Prostate gland (tissue), 2 donors: Measurements from ENCODE around the gene CDK11A. TPM values are rescaled to one million over a fixed set of nuclear protein-coding genes. Genes with fewer than 3 reads are reported as not detected.

ENCODE experiments used
- DNase-seq: peaks from one replicate; pipeline ENCODE4 v3.0.0-alpha.2; 2019; ENCODE audit warnings: low spot score
- H3K27ac ChIP-seq, 2 donors: fragments of 200-600 bp; sonication (generic); 2 replicates each; pipeline ENCODE4 v1.5.1; 2017 to 2019
- H3K27me3 ChIP-seq: fragments of 200-600 bp; sonication (generic); replicated peaks from 2 replicates; pipeline ENCODE4 v1.5.1; 2019; ENCODE audit not compliant: insufficient read depth
- H3K36me3 ChIP-seq, 2 donors: fragments of 200-600 bp; sonication (generic); 1 replicate in 1 of 2; 2 replicates in 1 of 2; pipeline versions ENCODE4 v1.5.1 to v1.8.1; 2017 to 2019
- H3K4me1 ChIP-seq: fragments of 200-600 bp; sonication (generic); replicated peaks from 2 replicates; pipeline ENCODE4 v1.5.1; 2019
- H3K4me3 ChIP-seq, 2 donors: fragments of 200-600 bp; sonication (generic); 2 replicates each; pipeline ENCODE4 v1.5.1; 2017 to 2019
- H3K9me3 ChIP-seq: fragments of 200-600 bp; sonication (generic); 2 replicates; pipeline ENCODE4 v1.5.1; 2017
- CTCF ChIP-seq, 4 experiments: fragments of 200-600 bp in 2 of 4; fragments of 450-650 bp in 2 of 4; sonication (generic) in 2 of 4; IDR thresholded peaks; 1 replicate in 3 of 4; 2 replicates in 1 of 4; pipeline ENCODE4 v1.5.1; 2016 to 2019; ENCODE audit warnings: antibody characterized with exemption in 4 of 4, mild to moderate bottlenecking in 2 of 4, moderate library complexity in 2 of 4
- POLR2A ChIP-seq: fragments of 450-650 bp; IDR thresholded peaks from one replicate; pipeline ENCODE4 v1.6.1; 2016; ENCODE audit warnings: antibody characterized with exemption, mild to moderate bottlenecking
- POLR2AphosphoS5 ChIP-seq: sonication (generic); formaldehyde crosslinking; IDR thresholded peaks from one replicate; pipeline ENCODE4 v1.6.1; 2017; ENCODE audit warnings: antibody characterized with exemption
- WGBS: methylation state at CpG from one replicate; pipeline ENCODE4 v1.1.5; 2018; 5-methylcytosine and 5-hydroxymethylcytosine counted together
- intact Hi-C: fragments of 100-400 bp; cut with DNase I; formaldehyde crosslinking; loops from one replicate; pipeline ENCODE4 v1.14.2; 2022
- total RNA-seq, 2 donors: library from RNA; depleted of rRNA; stranded (reverse); fragments of >200 nt; gene quantifications; one replicate each; pipeline ENCODE4 v1.1.0, GENCODE V29; 2016

CDK11A gene
- total RNA-seq, 2 donors from 2014 or later = 31.1 to 47.4 TPM

GRCh38 chr1:1672181-1672965 lies 51.8 kb downstream of the CDK11A start:
- no peaks in the 10 kb centered on the region for H3K9me3 ChIP-seq
- no peaks in the 10 kb centered on the region for H3K4me1 ChIP-seq
- no peak overlapping the region for H3K4me3 ChIP-seq
- WGBS = 92% methylated on average over 25 of the region's 25 CpGs
- intact Hi-C loops = loop anchor here (10.0 kb wide), 1 partner anchor 48 kb away; no protein-coding TSS in a partner anchor
- no peaks in the 10 kb centered on the region for H3K27me3 ChIP-seq
- H3K27ac ChIP-seq = no peak overlapping the region
- DNase-seq = no peak
- TF ChIP-seq CTCF (IDR thresholded peaks at IDR 0.05) = no peak
- TF ChIP-seq POLR2A = no peak
- TF ChIP-seq POLR2AphosphoS5 = no peak
- H3K36me3 ChIP-seq = no peaks in the 10 kb centered on the region

GRCh38 chr1:1671365-1672119 lies 52.6 kb downstream of the CDK11A start:
- intact Hi-C loops = loop anchor here (10.0 kb wide), 1 partner anchor 47 kb away; no protein-coding TSS in a partner anchor
- 87% methylated on average over 27 of the region's 27 CpGs for WGBS
- Histone ChIP-seq H3K9me3 (no peaks in the 10 kb centered on the region), H3K27me3 (no peaks in the 10 kb centered on the region), H3K4me1 (no peaks in the 10 kb centered on the region), H3K4me3 (no peak overlapping the region), H3K27ac (no peak overlapping the region), H3K36me3 (peaks cover 0 to under 1% of the 10 kb centered on the region in 2 donors)
- TF ChIP-seq POLR2A (no peak), CTCF (IDR thresholded peaks at IDR 0.05) (no peak), POLR2AphosphoS5 (no peak)
- no peak for DNase-seq

- WGBS = 90% methylated on average over 24 of the region's 24 CpGs
- Histone ChIP-seq H3K4me3 (no peak overlapping the region), H3K4me1 (no peaks in the 10 kb centered on the region), H3K27me3 (no peaks in the 10 kb centered on the region), H3K9me3 (no peaks in the 10 kb centered on the region), H3K27ac (no peak overlapping the region), H3K36me3 (peaks cover 0 to 7% of the 10 kb centered on the region in 2 donors)
- intact Hi-C loops = loop anchor here (10.0 kb wide), 1 partner anchor 46 kb away; no protein-coding TSS in a partner anchor
- TF ChIP-seq POLR2AphosphoS5 (no peak), POLR2A (no peak), CTCF (IDR thresholded peaks at IDR 0.05) (no peak)
- DNase-seq = no peak
These were observed 53.3 kb downstream of the CDK11A start for GRCh38 chr1:1670866-1671265.

DNA sequence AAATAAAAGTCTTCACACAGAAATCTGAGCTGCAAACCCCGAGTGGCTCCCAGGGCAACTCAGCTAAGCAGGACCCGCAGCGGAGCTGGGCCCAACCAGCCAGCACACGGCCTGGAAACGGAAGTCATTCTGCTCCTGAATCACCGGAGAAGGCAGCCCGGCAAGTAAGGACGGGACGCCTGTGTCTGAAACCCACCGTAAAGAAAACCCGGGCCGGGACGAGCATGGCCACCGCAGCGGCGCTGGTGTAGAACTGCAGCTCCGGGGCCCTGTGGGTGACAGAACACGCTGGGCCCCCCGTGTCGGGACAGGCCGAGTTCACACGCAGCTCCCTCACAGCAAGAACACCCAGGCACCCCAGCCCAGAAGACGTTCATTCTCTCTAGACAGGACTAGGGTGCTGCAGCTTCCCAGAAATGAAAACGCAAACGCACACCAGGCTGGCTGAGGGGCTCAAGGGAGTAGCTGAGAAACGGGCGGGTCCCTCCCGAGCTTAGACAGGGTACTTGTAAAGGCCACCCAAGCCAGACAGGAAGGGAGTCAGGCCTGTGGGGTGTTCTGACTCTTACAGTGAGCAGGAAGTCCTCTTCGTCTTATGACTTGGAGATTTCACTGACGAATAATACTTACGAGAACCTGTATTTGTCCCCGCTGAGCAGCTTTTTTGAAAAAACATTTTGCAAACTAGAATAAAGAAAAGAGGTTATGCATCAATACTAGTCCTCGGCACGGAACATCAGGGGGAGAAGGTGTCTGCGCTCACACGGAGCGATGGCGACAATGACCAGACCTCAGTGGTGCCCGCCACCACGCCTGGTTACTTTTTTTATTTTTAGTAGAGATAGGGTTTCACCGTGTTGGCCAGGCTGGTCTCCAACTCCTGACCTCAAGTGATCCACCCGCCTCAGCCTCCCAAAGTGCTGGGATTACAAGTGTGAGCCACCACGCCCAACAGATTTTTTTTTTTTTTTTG lies 54.4 kb downstream of the CDK11A start:
- WGBS = 90% methylated on average over 40 of the region's 43 CpGs
- intact Hi-C loops = loop anchor here (10.0 kb wide), 1 partner anchor 45 kb away; no protein-coding TSS in a partner anchor
- Histone ChIP-seq H3K4me3 (no peak overlapping the region), H3K36me3 (peaks cover 0 to 9% of the 10 kb centered on the region in 2 donors), H3K4me1 (no peaks in the 10 kb centered on the region), H3K27ac (no peak overlapping the region), H3K27me3 (no peaks in the 10 kb centered on the region), H3K9me3 (no peaks in the 10 kb centered on the region)
- TF ChIP-seq POLR2A (no peak), POLR2AphosphoS5 (no peak), CTCF (IDR thresholded peaks at IDR 0.05) (no peak)
- DNase-seq = no peak
